22Rv1 (cell line): Measurements from ENCODE around the gene COL23A1.

ENCODE experiments used
- H3K27ac ChIP-seq: fragments of 450-650 bp; 2 replicates; pipeline ENCODE4 v1.5.1; 2017
- CTCF ChIP-seq: fragments of 450-650 bp; IDR thresholded peaks from 2 replicates; pipeline ENCODE4 v1.5.1; 2017; ENCODE audit warnings: mild to moderate bottlenecking
- ZFX ChIP-seq: fragments of 450-650 bp; IDR thresholded peaks from 2 replicates; pipeline ENCODE4 v1.6.1; 2017; ENCODE audit warnings: antibody characterized with exemption, borderline replicate concordance

COL23A1 gene

GRCh38 chr5:178537467-178538371 is 52.5 kb downstream of the COL23A1 start:
- no peak for TF ChIP-seq CTCF
- TF ChIP-seq ZFX = no peak
- H3K27ac ChIP-seq = no peak overlapping the region

- TF ChIP-seq CTCF (no peak), ZFX (no peak)
- no peak overlapping the region for H3K27ac ChIP-seq
Measured at GRCh38 chr5:178536541-178537466, 53.4 kb downstream of the COL23A1 start.

GRCh38 chr5:178535299-178536175 is 54.7 kb downstream of the COL23A1 start:
- no peak overlapping the region for H3K27ac ChIP-seq
- TF ChIP-seq ZFX = no peak
- TF ChIP-seq CTCF = no peak

GRCh38 chr5:178533136-178533535 is 57.1 kb downstream of the COL23A1 start:
- TF ChIP-seq ZFX (no peak), CTCF (no peak)

GRCh38 chr5:178532666-178533065 is 57.5 kb downstream of the COL23A1 start:
- no peak overlapping the region for H3K27ac ChIP-seq
- TF ChIP-seq ZFX (no peak), CTCF (no peak)

More at GRCh38 chr5:178533136-178533535, 57.1 kb downstream of the COL23A1 start:
- H3K27ac ChIP-seq = no peak overlapping the region

- no peak overlapping the region for H3K27ac ChIP-seq
- no peak for TF ChIP-seq ZFX
- no peak for TF ChIP-seq CTCF
Measured at GRCh38 chr5:178532236-178532635, 58.0 kb downstream of the COL23A1 start.
